ENCODE results near the gene STX1B. TPM values are rescaled to one million over a fixed set of nuclear protein-coding genes. Genes with fewer than 3 reads are reported as not detected.

Gene STX1B
- polyA plus RNA-seq, 3 donors: 1.7 TPM; not detected in 2

DNA sequence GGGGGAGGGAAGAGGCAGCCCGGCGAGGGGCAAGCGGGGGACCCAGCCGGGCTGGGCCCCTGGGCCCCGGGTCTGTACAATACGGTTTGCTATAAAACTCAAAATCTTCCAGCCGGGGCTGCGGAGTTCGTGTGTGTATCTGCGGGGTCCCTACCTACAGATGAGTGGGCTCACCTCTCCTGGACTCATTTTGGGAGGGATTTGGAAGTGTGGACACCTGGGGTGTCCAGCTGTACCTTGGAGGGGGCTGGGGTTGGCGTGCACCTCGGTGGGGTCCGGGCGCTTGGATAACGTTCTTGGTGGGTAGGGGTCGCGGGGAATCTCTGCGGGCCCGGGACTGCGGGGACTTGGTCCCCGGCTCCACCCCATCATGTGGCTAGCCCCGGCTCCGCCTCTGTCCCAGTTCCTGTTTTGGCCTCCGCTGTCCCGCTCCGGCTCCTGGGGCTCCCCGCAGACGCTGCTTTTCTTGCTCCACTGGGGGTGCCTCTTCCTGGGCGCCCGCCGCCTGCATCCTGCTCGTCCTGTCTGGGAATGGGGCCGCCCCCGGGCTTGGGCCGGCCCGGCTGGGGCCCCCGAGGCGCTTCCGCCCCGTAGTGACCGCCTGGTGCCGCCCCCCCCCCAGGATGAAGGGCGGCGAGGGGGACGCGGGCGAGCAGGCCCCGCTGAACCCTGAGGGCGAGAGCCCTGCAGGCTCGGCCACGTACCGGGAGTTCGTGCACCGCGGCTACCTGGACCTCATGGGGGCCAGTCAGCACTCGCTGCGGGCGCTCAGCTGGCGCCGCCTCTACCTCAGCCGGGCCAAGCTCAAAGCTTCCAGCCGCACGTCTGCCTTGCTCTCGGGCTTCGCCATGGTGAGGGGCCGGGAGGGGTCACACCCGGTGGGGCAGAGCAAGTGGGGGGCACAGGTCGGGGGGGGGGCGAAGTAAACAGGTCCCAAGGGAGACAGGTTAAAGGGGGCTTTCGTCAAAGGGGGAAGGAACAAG is 61.5 kb downstream of the STX1B start, which contains the start of gene ORAI3:
Gene ORAI3 (plus strand): TSS at position 402 of the 983 bp plus-strand sequence. CDS start 222 bp downstream, at position 624.
- TF ChIP-seq, protein P1, sequence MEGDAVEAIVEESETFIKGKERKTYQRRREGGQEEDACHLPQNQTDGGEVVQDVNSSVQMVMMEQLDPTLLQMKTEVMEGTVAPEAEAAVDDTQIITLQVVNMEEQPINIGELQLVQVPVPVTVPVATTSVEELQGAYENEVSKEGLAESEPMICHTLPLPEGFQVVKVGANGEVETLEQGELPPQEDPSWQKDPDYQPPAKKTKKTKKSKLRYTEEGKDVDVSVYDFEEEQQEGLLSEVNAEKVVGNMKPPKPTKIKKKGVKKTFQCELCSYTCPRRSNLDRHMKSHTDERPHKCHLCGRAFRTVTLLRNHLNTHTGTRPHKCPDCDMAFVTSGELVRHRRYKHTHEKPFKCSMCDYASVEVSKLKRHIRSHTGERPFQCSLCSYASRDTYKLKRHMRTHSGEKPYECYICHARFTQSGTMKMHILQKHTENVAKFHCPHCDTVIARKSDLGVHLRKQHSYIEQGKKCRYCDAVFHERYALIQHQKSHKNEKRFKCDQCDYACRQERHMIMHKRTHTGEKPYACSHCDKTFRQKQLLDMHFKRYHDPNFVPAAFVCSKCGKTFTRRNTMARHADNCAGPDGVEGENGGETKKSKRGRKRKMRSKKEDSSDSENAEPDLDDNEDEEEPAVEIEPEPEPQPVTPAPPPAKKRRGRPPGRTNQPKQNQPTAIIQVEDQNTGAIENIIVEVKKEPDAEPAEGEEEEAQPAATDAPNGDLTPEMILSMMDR (IDR thresholded peaks at IDR 0.05): no peak
- Histone ChIP-seq H3K36me3 (replicated peaks in 1 of 2; ENCODE audit: control insufficient read depth in 1 of 2, insufficient read depth in 2 of 2, low read length in 2 of 2) (peaks cover 20 to 39% of the 10 kb centered on the region in 2 donors), H3K4me3 (replicated peaks in 1 of 3; ENCODE audit: low read depth in 2 of 3, low read length in 3 of 3) (peak within 1 kb of the TSS; percentile 59 to 99 (median 85)), H3K4me1 (ENCODE audit: control insufficient read depth in 1 of 2, insufficient read depth in 2 of 2, low read length in 2 of 2) (peaks cover 25 to 28% of the 10 kb centered on the region in 2 donors), H3K79me2 (ENCODE audit: insufficient read depth, low read length) (peaks cover 44% of the 10 kb centered on the region), H3K9ac (ENCODE audit: insufficient read depth, low read length, poor library complexity, severe bottlenecking) (peak within 1 kb of the TSS; percentile 91), H4K20me1 (ENCODE audit: insufficient read depth, low read length) (peaks cover 45% of the 10 kb centered on the region), H3K4me2 (replicated peaks; ENCODE audit: extremely low read depth, low read length, poor library complexity, severe bottlenecking) (peak within 1 kb of the TSS; percentile 99), H2AFZ (ENCODE audit: insufficient read depth, low read depth, low read length, poor library complexity, severe bottlenecking) (peak within 1 kb of the TSS; percentile 91), H3K9me3 (replicated peaks in 1 of 2; ENCODE audit: control insufficient read depth in 1 of 2, insufficient read depth in 1 of 2, low read length in 2 of 2) (no peaks in the 10 kb centered on the region), H3K27ac (ENCODE audit: low read depth in 1 of 2, low read length in 2 of 2) (peak within 1 kb of the TSS; percentile 38 to 80), H3K27me3 (ENCODE audit: control insufficient read depth in 2 of 2, insufficient read depth in 2 of 2, low read length in 2 of 2) (no peaks in the 10 kb centered on the region)
- under 1% methylated on average over 66 of the region's 70 CpGs for WGBS (ENCODE audit: insufficient coverage)
- H3K9me3 Mint-ChIP-seq: peaks cover 0 to 1% (median 0%) of the 10 kb centered on the region in 7 donors
- intact Hi-C loops (cut with micrococcal nuclease): no loop called here
- peak within 1 kb of the TSS; percentile 86 to 95 (median 93) for H3K27ac Mint-ChIP-seq
- peak; percentile 69 to 85 (median 79) for DNase-seq
- H3K4me1 Mint-ChIP-seq: peaks cover 22% of the 10 kb centered on the region
- H3K4me3 Mint-ChIP-seq: peak within 1 kb of the TSS; percentile 90 to 97
- H3K27me3 Mint-ChIP-seq (ENCODE audit: low read depth in 3 of 3): peaks cover 0 to 4% (median 0%) of the 10 kb centered on the region in 3 donors
- peaks cover 12 to 45% of the 10 kb centered on the region in 2 donors for H3K36me3 Mint-ChIP-seq

DNA sequence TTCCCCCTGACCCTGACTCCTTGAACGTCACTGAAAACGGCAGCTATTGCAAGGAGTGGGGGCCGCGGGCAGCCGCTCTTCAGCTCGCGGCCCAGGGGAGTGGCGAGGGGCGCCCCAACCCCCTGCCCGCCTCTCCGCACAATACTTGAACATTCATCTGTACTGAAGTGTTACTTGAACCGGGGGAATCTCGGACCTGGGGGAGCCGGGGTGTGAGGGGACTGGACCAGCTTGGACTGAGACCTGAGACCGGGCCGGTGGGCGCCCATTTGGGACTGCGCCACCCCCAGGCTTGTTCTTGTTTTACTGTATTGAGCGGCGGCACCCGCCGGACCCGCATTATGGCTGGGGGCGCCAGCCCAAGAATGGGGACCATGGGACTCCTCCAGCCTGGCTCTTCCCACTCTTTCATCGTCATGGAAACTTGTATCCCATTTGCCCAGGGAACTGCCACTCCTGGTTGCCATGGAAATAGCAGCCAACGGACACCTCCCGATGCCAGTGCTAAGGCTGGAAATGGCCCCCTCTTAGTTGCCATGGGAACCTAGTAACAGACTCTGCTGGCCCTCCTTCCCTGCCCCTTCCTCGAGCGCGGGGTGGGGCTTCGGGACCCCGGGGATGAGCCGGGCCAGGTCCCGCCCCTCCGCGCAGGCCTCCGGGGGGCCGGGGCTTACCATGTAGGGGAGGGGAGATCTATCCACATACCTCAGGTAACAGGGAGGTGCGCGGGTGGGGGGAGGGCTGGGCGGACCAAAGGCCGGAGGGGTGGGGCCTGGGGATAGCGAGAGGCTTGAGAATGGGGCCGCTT is 62.4 kb downstream of the STX1B start:
- Histone ChIP-seq H3K9ac (ENCODE audit: insufficient read depth, low read length, poor library complexity, severe bottlenecking) (peak overlapping the region; percentile 91), H3K9me3 (replicated peaks in 1 of 2; ENCODE audit: control insufficient read depth in 1 of 2, insufficient read depth in 1 of 2, low read length in 2 of 2) (no peaks in the 10 kb centered on the region), H3K4me1 (ENCODE audit: control insufficient read depth in 1 of 2, insufficient read depth in 2 of 2, low read length in 2 of 2) (peaks cover 25 to 28% of the 10 kb centered on the region in 2 donors), H3K4me3 (replicated peaks in 1 of 3; ENCODE audit: low read depth in 2 of 3, low read length in 3 of 3) (peak overlapping the region; percentile 59 to 99 (median 85)), H3K4me2 (replicated peaks; ENCODE audit: extremely low read depth, low read length, poor library complexity, severe bottlenecking) (peak overlapping the region; percentile 99), H2AFZ (ENCODE audit: insufficient read depth, low read depth, low read length, poor library complexity, severe bottlenecking) (peak overlapping the region; percentile 91), H3K36me3 (replicated peaks in 1 of 2; ENCODE audit: control insufficient read depth in 1 of 2, insufficient read depth in 2 of 2, low read length in 2 of 2) (peaks cover 19 to 37% of the 10 kb centered on the region in 2 donors), H3K27me3 (ENCODE audit: control insufficient read depth in 2 of 2, insufficient read depth in 2 of 2, low read length in 2 of 2) (no peaks in the 10 kb centered on the region), H3K79me2 (ENCODE audit: insufficient read depth, low read length) (peaks cover 40% of the 10 kb centered on the region), H3K27ac (ENCODE audit: low read depth in 1 of 2, low read length in 2 of 2) (peak overlapping the region; percentile 37 to 80), H4K20me1 (ENCODE audit: insufficient read depth, low read length) (peaks cover 36% of the 10 kb centered on the region)
- H3K36me3 Mint-ChIP-seq: peaks cover 14 to 46% of the 10 kb centered on the region in 2 donors
- peaks cover 0 to 1% (median 0%) of the 10 kb centered on the region in 7 donors for H3K9me3 Mint-ChIP-seq
- peaks cover 19% of the 10 kb centered on the region for H3K4me1 Mint-ChIP-seq
- peak; percentile 48 to 58 (median 51) for DNase-seq
- intact Hi-C loops (cut with micrococcal nuclease): no loop called here
- TF ChIP-seq, protein P1 (IDR thresholded peaks at IDR 0.05): no peak
- H3K4me3 Mint-ChIP-seq: peak overlapping the region; percentile 90 to 93
- H3K27ac Mint-ChIP-seq: peak overlapping the region in 2 of 7 donors; percentile 68 to 94
- WGBS (ENCODE audit: insufficient coverage): 67% methylated on average over 20 of the region's 44 CpGs
- H3K27me3 Mint-ChIP-seq (ENCODE audit: low read depth in 3 of 3): peaks cover 0 to 3% (median 0%) of the 10 kb centered on the region in 3 donors

Measured in CD14-positive monocyte (primary cell).